GM12878 (cell line): ENCODE data around the gene CKAP2. TPM values are rescaled to one million over a fixed set of nuclear protein-coding genes. Genes with fewer than 3 reads are reported as not detected.

Source experiments
- ATAC-seq: fragments of 200-7000 bp; cut with Tn5 transposase; 3 replicates; pipeline ENCODE4 v1.9.1; 2020; ENCODE audit warnings: mild to moderate bottlenecking, moderate library complexity
- BruUV-seq: library from RNA; stranded (reverse); fragments of 400-500 nt; replicated peaks from 2 replicates; lab custom pipeline; 2021; lab: Mats Ljungman, UMichigan
- CTCF ChIA-PET: fragments of 300-600 bp; sonication (Branson Sonifier 250); formaldehyde crosslinking; extraction: SDS; loops from one replicate; lab custom pipeline; 2021; ENCODE audit warnings: inconsistent platforms; lab: Yijun Ruan, JAX
- POLR2A ChIA-PET: fragments of 350-600 bp; formaldehyde crosslinking; extraction: SDS; loops from one replicate; lab custom pipeline; 2021; ENCODE audit warnings: inconsistent platforms; lab: Charles Lee
- RAD21 ChIA-PET: fragments of 300-600 bp; sonication (Branson Sonifier 250); formaldehyde crosslinking; loops from one replicate; lab custom pipeline; 2023; ENCODE audit warnings: antibody characterized with exemption; ENCODE audit not compliant: unreplicated experiment; lab: Charles Lee
- SMC1A ChIA-PET: fragments of 300-600 bp; sonication (Branson Sonifier 250); formaldehyde crosslinking; loops from one replicate; lab custom pipeline; 2023; ENCODE audit not compliant: unreplicated experiment, uncharacterized antibody; lab: Charles Lee
- DNase-seq: peaks from one replicate; pipeline ENCODE4 v3.0.0-alpha.2; 2011; ENCODE audit warnings: low read depth, low spot score
- FAIRE-seq: peaks from 3 replicates; lab custom pipeline; 2011; peaks lifted over from hg19 to GRCh38; lab: Jason Lieb, UNC
- H2AFZ ChIP-seq: 2 replicates; pipeline ENCODE4 v1.6.0; 2011; ENCODE audit warnings: low read depth, low read length, control low read depth; ENCODE audit not compliant: control insufficient read depth
- H3K27ac ChIP-seq: 2 replicates; pipeline ENCODE4 v1.5.1; 2011; ENCODE audit warnings: control low read depth; ENCODE audit not compliant: control insufficient read depth, insufficient read depth
- H3K27me3 ChIP-seq, 2 experiments: replicated peaks in 1 of 2; 2 replicates each; pipeline versions ENCODE4 v1.6.0 to v1.6.1; 2011; ENCODE audit warnings: low read length in 1 of 2; ENCODE audit not compliant: control insufficient read depth in 2 of 2, insufficient read depth in 2 of 2
- H3K36me3 ChIP-seq, 2 experiments: 2 replicates each; pipeline ENCODE4 v1.5.1; 2011; ENCODE audit warnings: low read length in 1 of 2; ENCODE audit not compliant: control insufficient read depth in 2 of 2, insufficient read depth in 2 of 2
- H3K4me1 ChIP-seq: 2 replicates; pipeline ENCODE4 v1.6.1; 2011; ENCODE audit warnings: mild to moderate bottlenecking, low read length, moderate library complexity, mixed read lengths; ENCODE audit not compliant: control insufficient read depth, insufficient read depth
- H3K4me2 ChIP-seq: 2 replicates; pipeline ENCODE4 v1.6.0; 2011; ENCODE audit warnings: control low read depth; ENCODE audit not compliant: control insufficient read depth, insufficient read depth
- H3K4me3 ChIP-seq: fragments of 200-600 bp; sonication (generic); 2 replicates; pipeline ENCODE4 v1.5.1; 2016
- H3K79me2 ChIP-seq: 2 replicates; pipeline ENCODE4 v1.6.0; 2011; ENCODE audit warnings: low read length; ENCODE audit not compliant: control insufficient read depth, insufficient read depth
- H3K9ac ChIP-seq: 2 replicates; pipeline ENCODE4 v1.8.0; 2011; ENCODE audit warnings: low read length, control low read depth, mixed read lengths; ENCODE audit not compliant: control insufficient read depth, insufficient read depth
- H3K9me3 ChIP-seq: replicated peaks from 3 replicates; pipeline ENCODE4 v1.5.1; 2011; ENCODE audit warnings: mild to moderate bottlenecking, low read length; ENCODE audit not compliant: control insufficient read depth, insufficient read depth
- H4K20me1 ChIP-seq: 2 replicates; pipeline ENCODE4 v1.6.0; 2011; ENCODE audit not compliant: control insufficient read depth, insufficient read depth
- BACH1 ChIP-seq: fragments of 450-650 bp; IDR thresholded peaks from 2 replicates; pipeline ENCODE4 v1.6.1; 2017; ENCODE audit warnings: mild to moderate bottlenecking, borderline replicate concordance
- ETV6 ChIP-seq, 2 experiments: fragments of 450-650 bp in 1 of 2; IDR thresholded peaks in 1 of 2; conservative IDR thresholded peaks in 1 of 2; 2 replicates each; pipeline ENCODE4 v1.6.1; 2014; ENCODE audit warnings: antibody characterized with exemption in 1 of 2, borderline replicate concordance in 1 of 2, low read depth in 1 of 2, mild to moderate bottlenecking in 1 of 2, moderate library complexity in 1 of 2
- EZH2 ChIP-seq: IDR thresholded peaks from 2 replicates; pipeline ENCODE4 v1.6.1; 2012; ENCODE audit warnings: low read depth, mild to moderate bottlenecking, control low read depth, inconsistent platforms, low read length, borderline replicate concordance; ENCODE audit not compliant: control insufficient read depth
- FOXK2 ChIP-seq: fragments of 450-650 bp; IDR thresholded peaks from 2 replicates; pipeline ENCODE4 v1.6.1; 2017; ENCODE audit warnings: mild to moderate bottlenecking, moderate library complexity
- GABPA ChIP-seq: IDR thresholded peaks from 2 replicates; pipeline ENCODE4 v1.6.1; 2014; ENCODE audit warnings: antibody characterized with exemption, low read depth, mild to moderate bottlenecking, inconsistent platforms
- IKZF1 ChIP-seq: fragments of 450-650 bp; conservative IDR thresholded peaks from 2 replicates; pipeline ENCODE4 v1.6.1; 2017; ENCODE audit warnings: antibody characterized with exemption, mild to moderate bottlenecking
- KLF5 ChIP-seq: fragments of 450-650 bp; IDR thresholded peaks from 2 replicates; pipeline ENCODE4 v1.6.1; 2014; ENCODE audit warnings: mild to moderate bottlenecking; ENCODE audit not compliant: partially characterized antibody
- MLLT1 ChIP-seq: fragments of 450-650 bp; IDR thresholded peaks from 2 replicates; pipeline ENCODE4 v1.6.1; 2016; ENCODE audit warnings: mild to moderate bottlenecking
- NFYB ChIP-seq: IDR thresholded peaks from 2 replicates; pipeline ENCODE4 v1.6.1; 2011; ENCODE audit warnings: low read depth, mild to moderate bottlenecking, low read length, improper control_type of control experiment, moderate library complexity; ENCODE audit not compliant: insufficient read depth
- PAX5 ChIP-seq: IDR thresholded peaks from 2 replicates; pipeline ENCODE4 v1.6.1; 2011; ENCODE audit warnings: low read depth, low read length, borderline replicate concordance
- RFX5 ChIP-seq: IDR thresholded peaks from 2 replicates; pipeline ENCODE4 v1.6.1; 2011; ENCODE audit warnings: low read depth, low read length, improper control_type of control experiment
- ZBTB4 ChIP-seq: fragments of 450-650 bp; formaldehyde crosslinking; IDR thresholded peaks from 2 replicates; pipeline ENCODE4 v1.4.0; 2022; ENCODE audit warnings: mild to moderate bottlenecking, moderate library complexity
- WGBS: methylation state at CpG from one replicate; pipeline ENCODE4 v1.1.6; 2016; ENCODE audit warnings: low lambda C conversion rate; ENCODE audit not compliant: insufficient replicate concordance, insufficient coverage; ENCODE audit errors: missing lambda C conversion rate; 5-methylcytosine and 5-hydroxymethylcytosine counted together
- in situ Hi-C: fragments of 300-500 bp; cut with MboI; formaldehyde crosslinking; loops from 9 replicates; pipeline ENCODE4 v1.14.3; 2018; ENCODE audit warnings: mixed read lengths
- intact Hi-C: fragments of 100-400 bp; cut with micrococcal nuclease; formaldehyde crosslinking; loops from one replicate; pipeline ENCODE4 v1.14.2; 2022; ENCODE audit not compliant: unreplicated experiment
- polyA plus RNA-seq, 11 experiments: library from polyadenylated mRNA; depleted of rRNA in 4 of 11; unstranded in 6 of 11; stranded (reverse) in 5 of 11; fragments of >200 nt; fragmentation: Nextera tagmentation in 4 of 11; fragmentation: Illumina TruSeq in 1 of 11; extraction: Ambion mirVana in 4 of 11; extraction: Trizol in 1 of 11; gene quantifications; 1 replicate in 1 of 11; 2 replicates in 10 of 11; pipeline versions ENCODE4 v1.2.1 to v1.2.3, GENCODE V29; 2011 to 2016; ENCODE audit warnings: inconsistent platforms in 2 of 11, missing spikeins in 2 of 11, low read depth in 1 of 11
- total RNA-seq, 4 experiments: library from RNA; depleted of rRNA in 3 of 4; stranded (reverse); fragments of >200 nt in 3 of 4; fragmentation: Illumina TruSeq in 1 of 4; extraction: Trizol in 1 of 4; gene quantifications; 2 replicates each; pipeline versions ENCODE4 v1.2.1 to v1.2.3, GENCODE V29; 2013 to 2021
- TF ChIP-seq, protein P1 (sequence below): fragments of 150-350 bp; IDR thresholded peaks from 2 replicates; pipeline ENCODE4 v1.6.1; 2016; ENCODE audit warnings: low read depth, low read length
- TF ChIP-seq, protein P2 (sequence below): fragments of 450-650 bp; IDR thresholded peaks from 2 replicates; pipeline ENCODE4 v1.6.1; 2017; ENCODE audit warnings: borderline replicate concordance

The CKAP2 gene
- total and polyA plus RNA-seq, 10 of the 15 experiments (the other 5 are each of a cell fraction or from before 2014, with no cell fraction given): 20.9 to 62.3 (median 37.5) TPM

- peaks cover 2% of the 10 kb centered on the region; the same call in 1 of the 2 replicates for H4K20me1 ChIP-seq
- ChIA-PET SMC1A (no interaction called here), CTCF (no interaction called here), RAD21 (no interaction called here), POLR2A (no interaction called here)
- peaks cover 14% of the 10 kb centered on the region for H3K4me1 ChIP-seq
- no peak for ATAC-seq
- H3K27me3 ChIP-seq: no peaks in the 10 kb centered on the region
- no peaks in the 10 kb centered on the region for H3K36me3 ChIP-seq
- in situ Hi-C loops (loop anchor here (5.0 kb wide), 1 partner anchor 99 kb away; no protein-coding TSS in a partner anchor), intact Hi-C loops (no loop called here)
- peaks cover 37% of the 10 kb centered on the region for H3K79me2 ChIP-seq
- no peak for DNase-seq
- WGBS: 100% methylated on average over 1 of the region's 1 CpG
- FAIRE-seq: no peak
- H2AFZ ChIP-seq: no peak overlapping the region
- no peaks in the 10 kb centered on the region; the same call in 2 of the 3 replicates for H3K9me3 ChIP-seq
- H3K27ac ChIP-seq: no peak overlapping the region
- H3K4me3 ChIP-seq: no peak overlapping the region
- no TSS peak for BruUV-seq
- H3K9ac ChIP-seq: no peak overlapping the region
- H3K4me2 ChIP-seq: no peak overlapping the region
- TF ChIP-seq FOXK2: no peak
- TF ChIP-seq MLLT1: no peak
- no peak for TF ChIP-seq EZH2
- TF ChIP-seq, protein P1, sequence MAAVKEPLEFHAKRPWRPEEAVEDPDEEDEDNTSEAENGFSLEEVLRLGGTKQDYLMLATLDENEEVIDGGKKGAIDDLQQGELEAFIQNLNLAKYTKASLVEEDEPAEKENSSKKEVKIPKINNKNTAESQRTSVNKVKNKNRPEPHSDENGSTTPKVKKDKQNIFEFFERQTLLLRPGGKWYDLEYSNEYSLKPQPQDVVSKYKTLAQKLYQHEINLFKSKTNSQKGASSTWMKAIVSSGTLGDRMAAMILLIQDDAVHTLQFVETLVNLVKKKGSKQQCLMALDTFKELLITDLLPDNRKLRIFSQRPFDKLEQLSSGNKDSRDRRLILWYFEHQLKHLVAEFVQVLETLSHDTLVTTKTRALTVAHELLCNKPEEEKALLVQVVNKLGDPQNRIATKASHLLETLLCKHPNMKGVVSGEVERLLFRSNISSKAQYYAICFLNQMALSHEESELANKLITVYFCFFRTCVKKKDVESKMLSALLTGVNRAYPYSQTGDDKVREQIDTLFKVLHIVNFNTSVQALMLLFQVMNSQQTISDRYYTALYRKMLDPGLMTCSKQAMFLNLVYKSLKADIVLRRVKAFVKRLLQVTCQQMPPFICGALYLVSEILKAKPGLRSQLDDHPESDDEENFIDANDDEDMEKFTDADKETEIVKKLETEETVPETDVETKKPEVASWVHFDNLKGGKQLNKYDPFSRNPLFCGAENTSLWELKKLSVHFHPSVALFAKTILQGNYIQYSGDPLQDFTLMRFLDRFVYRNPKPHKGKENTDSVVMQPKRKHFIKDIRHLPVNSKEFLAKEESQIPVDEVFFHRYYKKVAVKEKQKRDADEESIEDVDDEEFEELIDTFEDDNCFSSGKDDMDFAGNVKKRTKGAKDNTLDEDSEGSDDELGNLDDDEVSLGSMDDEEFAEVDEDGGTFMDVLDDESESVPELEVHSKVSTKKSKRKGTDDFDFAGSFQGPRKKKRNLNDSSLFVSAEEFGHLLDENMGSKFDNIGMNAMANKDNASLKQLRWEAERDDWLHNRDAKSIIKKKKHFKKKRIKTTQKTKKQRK: no peak
- TF ChIP-seq RFX5: no peak
- no peak for TF ChIP-seq PAX5
- TF ChIP-seq, protein P2, sequence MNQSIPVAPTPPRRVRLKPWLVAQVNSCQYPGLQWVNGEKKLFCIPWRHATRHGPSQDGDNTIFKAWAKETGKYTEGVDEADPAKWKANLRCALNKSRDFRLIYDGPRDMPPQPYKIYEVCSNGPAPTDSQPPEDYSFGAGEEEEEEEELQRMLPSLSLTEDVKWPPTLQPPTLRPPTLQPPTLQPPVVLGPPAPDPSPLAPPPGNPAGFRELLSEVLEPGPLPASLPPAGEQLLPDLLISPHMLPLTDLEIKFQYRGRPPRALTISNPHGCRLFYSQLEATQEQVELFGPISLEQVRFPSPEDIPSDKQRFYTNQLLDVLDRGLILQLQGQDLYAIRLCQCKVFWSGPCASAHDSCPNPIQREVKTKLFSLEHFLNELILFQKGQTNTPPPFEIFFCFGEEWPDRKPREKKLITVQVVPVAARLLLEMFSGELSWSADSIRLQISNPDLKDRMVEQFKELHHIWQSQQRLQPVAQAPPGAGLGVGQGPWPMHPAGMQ: no peak
- no peak for TF ChIP-seq NFYB
- no peak for TF ChIP-seq BACH1
- TF ChIP-seq KLF5: no peak
- no peak for TF ChIP-seq GABPA
- no peak for TF ChIP-seq IKZF1
- TF ChIP-seq ZBTB4: no peak
- TF ChIP-seq ETV6 (conservative IDR thresholded peaks at IDR 0.05 in 1 of 2, IDR thresholded peaks at IDR 0.05 in 1 of 2; ENCODE audit: borderline replicate concordance in 1 of 2, low read depth in 1 of 2): no peak
These were observed 9.0 kb upstream of the CKAP2 start for GRCh38 chr13:52446265-52446664.
